GM18519 (cell line): ENCODE measurements around the gene TTC8.
"Not testable (repeated sequence)": the region's sequence is repeated elsewhere in the genome, so short reads cannot be mapped to it uniquely, and the experiment has no call there.

Experiments
- ATAC-seq: cut with Tn5 transposase; IDR thresholded peaks from one replicate; pipeline ENCODE4 v1.9.1; 2021; ENCODE audit warnings: mild to moderate bottlenecking, moderate library complexity; ENCODE audit not compliant: unreplicated experiment, low FRiP score

Gene TTC8

GRCh38 chr14:88859118-88859517 lies 34.7 kb downstream of the TTC8 start:
- not testable (repeated sequence) for ATAC-seq

GRCh38 chr14:88863167-88863566 lies 38.7 kb downstream of the TTC8 start:
- ATAC-seq = no peak

DNA sequence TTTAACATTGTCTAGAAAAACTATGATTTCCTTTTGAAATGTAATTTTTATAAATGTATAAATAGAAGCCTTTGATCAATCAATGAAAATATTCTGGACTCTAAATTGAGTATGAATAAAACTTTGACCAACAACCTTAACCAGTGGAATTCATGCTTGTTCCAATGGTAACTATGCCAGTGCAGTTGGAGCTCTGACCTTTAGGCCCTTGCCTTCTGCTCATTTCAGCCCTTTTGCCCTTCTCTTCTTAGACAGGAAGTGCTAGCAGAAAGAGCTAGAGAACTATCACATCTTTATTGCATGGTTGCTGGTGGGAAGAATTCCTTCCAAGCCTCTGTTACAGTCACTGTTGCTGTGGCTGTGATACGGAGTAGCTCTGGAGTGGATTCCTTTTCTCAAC lies 39.7 kb downstream of the TTC8 start:
- ATAC-seq = no peak

- no peak for ATAC-seq
These were observed 41.9 kb downstream of the TTC8 start for GRCh38 chr14:88866305-88866704.

- ATAC-seq = no peak
These were observed 44.2 kb downstream of the TTC8 start for GRCh38 chr14:88868558-88869159.

GRCh38 chr14:88870777-88871176 lies 46.3 kb downstream of the TTC8 start:
- no peak for ATAC-seq

DNA sequence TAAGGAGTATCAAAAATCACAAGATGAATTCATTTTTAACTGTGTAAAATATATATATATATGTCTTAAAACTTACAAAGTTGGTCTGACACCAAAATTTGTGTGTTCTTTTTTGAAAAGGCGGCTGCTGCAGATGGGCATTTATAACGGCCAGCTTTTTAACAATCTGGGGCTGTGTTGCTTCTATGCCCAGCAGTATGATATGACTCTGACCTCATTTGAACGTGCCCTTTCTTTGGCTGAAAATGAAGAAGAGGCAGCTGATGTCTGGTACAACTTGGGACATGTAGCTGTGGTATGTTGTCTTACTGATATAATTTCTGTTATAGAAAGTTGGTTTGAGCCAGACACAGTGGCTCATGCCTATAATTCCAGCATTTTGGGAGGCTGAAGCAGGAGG lies 47.0 kb downstream of the TTC8 start:
- no peak for ATAC-seq

DNA sequence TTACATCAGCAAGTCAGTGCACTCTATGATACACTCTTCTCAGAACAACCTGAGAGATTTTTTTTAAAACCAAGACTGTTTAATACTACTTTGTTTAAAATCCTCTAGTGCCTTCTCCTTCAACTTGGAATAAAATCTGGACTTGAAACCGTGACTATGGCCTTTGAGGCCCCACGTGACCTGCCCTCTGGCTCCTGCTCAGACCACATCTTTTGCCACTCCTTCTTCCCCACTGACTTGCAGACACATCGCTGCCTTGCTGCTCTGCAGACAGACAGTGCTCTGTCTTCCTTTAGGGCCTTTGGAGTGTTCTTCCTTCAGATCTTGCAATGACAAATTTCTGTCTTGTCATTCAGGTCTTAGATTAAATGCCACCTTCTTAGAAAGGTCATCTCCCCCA lies 48.5 kb downstream of the TTC8 start:
- ATAC-seq = no peak

DNA sequence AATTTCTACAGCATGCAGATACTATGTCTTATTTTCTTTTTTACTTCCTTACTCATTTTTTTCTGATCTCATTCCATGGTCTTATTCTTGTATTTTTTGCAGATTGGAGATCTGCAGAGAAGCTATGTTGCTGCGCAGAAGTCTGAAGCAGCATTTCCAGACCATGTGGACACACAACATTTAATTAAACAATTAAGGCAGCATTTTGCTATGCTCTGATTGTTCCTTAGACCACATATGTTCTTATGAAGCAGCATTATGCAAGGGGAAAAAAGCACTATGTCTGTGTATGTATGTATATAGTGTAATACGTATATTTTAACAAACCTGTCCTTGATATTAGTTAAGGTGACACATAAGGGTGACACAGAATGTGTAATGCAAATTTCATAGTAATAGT lies 52.7 kb downstream of the TTC8 start:
- ATAC-seq = no peak

DNA sequence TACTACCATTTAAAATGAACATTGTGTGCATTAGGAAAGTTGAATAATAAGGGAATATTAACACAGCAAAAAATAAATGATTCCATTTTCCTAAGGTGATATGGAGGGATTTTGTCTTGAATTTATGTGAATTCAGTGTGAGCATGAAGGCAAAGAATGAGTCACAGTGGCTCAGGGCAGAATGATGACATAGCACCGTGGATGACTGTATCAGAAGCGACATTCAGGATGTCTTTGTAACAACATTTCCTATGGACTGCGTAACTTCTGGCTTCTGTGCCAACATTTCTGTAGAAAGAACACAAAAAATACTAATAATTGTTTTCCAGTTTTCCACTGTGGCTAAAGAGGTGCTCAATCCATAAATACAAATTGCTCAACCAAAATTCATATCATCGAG lies 54.6 kb downstream of the TTC8 start:
- ATAC-seq = no peak

GRCh38 chr14:88882236-88882635 lies 57.8 kb downstream of the TTC8 start:
- no peak for ATAC-seq

DNA sequence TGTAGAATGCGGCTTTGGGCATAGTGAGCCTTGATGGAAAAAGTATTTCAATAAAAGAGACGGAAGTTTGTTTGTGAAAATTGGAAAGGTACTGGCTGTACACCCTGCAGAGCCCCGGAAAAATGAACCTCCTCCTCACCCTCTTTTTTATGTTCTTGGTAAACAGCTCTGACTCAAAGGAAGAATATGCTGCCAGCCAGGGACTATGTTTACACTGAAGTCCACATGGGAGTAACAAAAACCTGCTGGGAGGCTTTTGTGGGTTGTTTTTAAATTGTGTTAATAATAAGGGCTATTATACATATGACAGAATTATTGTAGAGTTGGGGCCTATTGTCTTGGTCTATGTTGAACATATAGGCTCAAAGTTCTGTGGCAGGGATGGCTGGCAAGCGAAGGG lies 70.7 kb downstream of the TTC8 start:
- no peak for ATAC-seq

- ATAC-seq = no peak
These were observed 76.7 kb downstream of the TTC8 start for GRCh38 chr14:88901189-88901588.

DNA sequence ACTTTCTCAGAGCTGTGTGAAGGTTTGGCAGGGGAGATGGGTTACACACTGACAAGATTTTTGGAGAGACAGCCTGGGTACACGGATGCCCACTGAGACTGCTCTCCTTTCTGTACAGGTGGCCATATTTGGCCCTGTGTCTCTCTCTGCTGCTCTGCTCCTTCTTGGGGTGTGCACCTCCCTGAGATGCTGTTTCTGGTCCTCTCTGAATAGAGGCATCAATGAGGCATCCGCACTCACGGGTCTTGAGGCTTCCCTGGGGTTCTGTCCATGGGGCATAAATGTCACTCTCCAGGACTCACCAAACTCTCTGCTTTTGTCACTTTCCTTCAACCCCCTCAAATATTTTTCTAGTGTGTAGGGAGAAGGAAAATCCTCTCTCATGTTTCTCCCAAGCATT lies 77.5 kb downstream of the TTC8 start:
- ATAC-seq = no peak

GRCh38 chr14:88902850-88903249 lies 78.4 kb downstream of the TTC8 start:
- ATAC-seq = no peak

DNA sequence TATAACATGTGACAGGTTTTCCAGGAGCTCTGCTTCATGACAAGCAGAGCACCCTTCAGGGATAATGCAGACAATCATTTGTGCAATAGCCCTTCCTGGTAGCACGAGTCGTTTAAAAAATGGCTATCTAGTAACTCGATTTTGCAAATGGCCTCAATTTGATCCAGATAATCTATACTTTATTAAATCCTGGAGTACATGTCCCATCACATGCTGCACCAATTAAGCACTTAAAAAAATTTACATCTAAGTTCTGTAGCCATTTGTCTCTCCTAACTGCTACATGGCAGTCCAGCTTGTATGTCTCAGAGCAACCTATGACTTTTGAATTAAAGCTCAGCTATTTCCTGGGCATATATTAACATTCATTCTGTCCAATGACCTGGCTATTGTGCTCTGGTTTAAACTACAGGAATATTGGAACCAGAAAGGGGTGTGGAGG lies 79.8 kb downstream of the TTC8 start:
- ATAC-seq = no peak

DNA sequence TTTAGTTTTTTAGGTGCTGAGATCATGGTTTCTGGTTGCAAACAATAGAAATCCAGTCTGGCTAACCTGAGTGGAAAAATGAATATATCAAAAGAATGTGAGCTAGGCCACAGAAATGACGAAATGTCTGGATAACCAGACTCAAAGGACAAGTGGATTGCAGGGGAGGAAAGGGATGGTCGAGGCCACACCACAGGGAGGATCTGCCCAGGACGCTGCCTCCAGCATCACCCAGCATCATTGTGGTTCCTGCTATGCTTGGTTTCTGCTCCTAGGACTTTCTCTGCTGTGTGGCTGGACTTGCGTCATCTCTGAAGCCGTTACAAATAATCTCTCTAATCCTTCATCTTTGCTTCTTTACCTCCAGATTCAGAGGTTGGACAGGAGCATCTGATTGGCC lies 80.4 kb downstream of the TTC8 start:
- ATAC-seq = no peak

DNA sequence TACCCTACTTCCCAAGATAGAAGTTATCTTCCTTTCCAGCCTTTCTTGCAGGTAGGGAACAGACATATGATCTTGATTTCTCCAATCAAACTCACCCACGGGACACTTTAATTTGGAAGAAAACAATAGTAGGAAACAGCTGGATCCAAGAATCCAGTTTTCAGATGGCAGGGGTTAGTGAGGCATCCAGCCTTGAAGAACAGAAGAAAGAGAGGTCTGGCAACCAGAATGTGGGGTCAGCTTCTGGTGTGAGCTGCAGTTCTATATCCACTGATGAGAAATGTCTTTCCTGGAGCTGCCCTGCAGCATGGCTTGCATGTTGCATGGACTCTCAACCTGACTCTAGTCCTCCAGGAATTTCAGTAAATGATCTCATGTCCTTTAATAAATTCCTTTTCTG lies 83.8 kb downstream of the TTC8 start:
- no peak for ATAC-seq

- ATAC-seq = no peak
These were observed 85.9 kb downstream of the TTC8 start for GRCh38 chr14:88910386-88910785.

DNA sequence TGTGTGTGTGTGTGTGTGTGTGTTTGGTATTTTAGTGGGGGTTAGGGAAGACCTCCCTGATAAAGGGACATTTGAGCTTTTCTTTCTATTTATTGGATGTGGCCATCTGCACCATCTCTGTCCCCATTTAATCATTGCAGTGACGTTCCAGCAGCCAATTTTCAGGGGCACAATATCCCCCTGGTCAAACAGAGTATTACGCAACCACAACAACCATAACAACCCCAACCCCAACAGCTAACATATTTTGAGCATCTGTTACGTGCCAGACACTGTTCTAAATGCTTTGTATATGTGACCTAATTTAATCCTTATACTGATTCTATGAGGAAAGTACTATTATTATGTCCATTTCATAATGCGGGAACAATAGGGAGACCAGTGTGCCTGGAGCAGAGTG lies 87.4 kb downstream of the TTC8 start:
- no peak for ATAC-seq

- ATAC-seq = no peak
These were observed 90.5 kb downstream of the TTC8 start for GRCh38 chr14:88914956-88915355.

DNA sequence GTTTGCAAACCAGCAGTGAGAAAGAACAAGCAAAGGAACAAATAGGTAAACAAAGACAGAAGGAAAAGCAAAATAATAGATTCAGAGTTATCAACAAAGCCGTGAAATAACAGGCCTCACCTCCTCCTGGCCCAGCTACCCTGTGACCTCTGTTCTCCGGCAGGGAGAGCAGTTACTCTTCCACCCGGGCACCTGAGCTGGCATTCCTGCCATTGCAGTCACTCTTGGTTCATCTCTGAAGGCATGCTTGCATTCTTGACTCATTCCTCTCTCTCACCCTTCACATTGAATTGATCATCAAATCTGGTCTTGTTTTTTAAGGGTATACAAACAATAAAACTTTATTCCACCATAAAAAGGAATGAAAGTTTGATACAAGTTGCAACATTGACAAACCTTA lies 95.1 kb downstream of the TTC8 start:
- no peak for ATAC-seq
